GM10248 (cell line): ENCODE measurements around the gene MALRD1.

Source experiments
- CTCF ChIA-PET: fragments of 300-600 bp; sonication (Branson Sonifier 250); formaldehyde crosslinking; extraction: SDS; loops from one replicate; lab custom pipeline; 2021; ENCODE audit warnings: antibody characterized with exemption; lab: Yijun Ruan, JAX
- POLR2A ChIA-PET: fragments of 350-650 bp; sonication (Branson Sonifier 250); formaldehyde crosslinking; extraction: SDS; loops from one replicate; lab custom pipeline; 2020; ENCODE audit warnings: antibody characterized with exemption; lab: Yijun Ruan, JAX
- DNase-seq: peaks from one replicate; pipeline ENCODE4 v3.0.0; 2012; ENCODE audit errors: extremely low spot score
- CTCF ChIP-seq: IDR thresholded peaks from 2 replicates; pipeline ENCODE4 v1.5.1; 2012; ENCODE audit warnings: mild to moderate bottlenecking, low read depth; ENCODE audit errors: extremely low read depth, missing control alignments, control extremely low read depth

MALRD1 gene

GRCh38 chr10:19651549-19651948 is 602.9 kb downstream of the MALRD1 start:
- ChIA-PET POLR2A (no interaction called here), CTCF (no interaction called here)
- DNase-seq: no peak
- no peak for TF ChIP-seq CTCF

GRCh38 chr10:19652750-19653149 is 604.1 kb downstream of the MALRD1 start:
- ChIA-PET POLR2A (no interaction called here), CTCF (interaction anchor here (0.9 kb wide), 1 partner anchor 24 kb away, joined by 3 read pairs; no protein-coding TSS in a partner anchor)
- DNase-seq: no peak
- TF ChIP-seq CTCF: no peak

GRCh38 chr10:19653931-19654330 is 605.3 kb downstream of the MALRD1 start:
- no peak for TF ChIP-seq CTCF
- POLR2A ChIA-PET: no interaction called here
- DNase-seq: no peak
- CTCF ChIA-PET: no interaction called here

DNA sequence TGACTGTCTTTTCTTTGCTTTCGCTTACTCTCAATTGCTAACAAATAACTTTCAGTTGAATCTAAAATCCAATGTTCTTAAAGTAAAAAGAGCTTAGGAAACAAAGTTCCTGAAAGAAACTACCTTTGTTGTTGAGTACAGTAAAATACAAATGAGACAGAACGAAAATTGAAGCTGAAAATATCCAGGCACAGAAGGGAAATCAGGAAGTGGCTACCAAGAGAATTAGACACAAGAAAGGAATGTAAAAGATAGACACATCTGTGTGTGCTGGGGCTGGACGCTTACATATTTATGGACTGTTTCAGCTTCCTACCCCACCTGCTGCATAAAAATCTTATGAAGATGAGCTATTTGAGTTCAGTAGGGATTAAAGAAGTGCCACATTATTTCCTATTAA is 606.0 kb downstream of the MALRD1 start:
- POLR2A ChIA-PET: no interaction called here

GRCh38 chr10:19656420-19657042 is 607.9 kb downstream of the MALRD1 start:
- DNase-seq: no peak
- CTCF ChIA-PET: no interaction called here
- TF ChIP-seq CTCF: no peak
- POLR2A ChIA-PET: no interaction called here

More for the DNA sequence above, 606.0 kb downstream of the MALRD1 start:
- CTCF ChIA-PET: no interaction called here
- no peak for TF ChIP-seq CTCF
- DNase-seq: no peak

DNA sequence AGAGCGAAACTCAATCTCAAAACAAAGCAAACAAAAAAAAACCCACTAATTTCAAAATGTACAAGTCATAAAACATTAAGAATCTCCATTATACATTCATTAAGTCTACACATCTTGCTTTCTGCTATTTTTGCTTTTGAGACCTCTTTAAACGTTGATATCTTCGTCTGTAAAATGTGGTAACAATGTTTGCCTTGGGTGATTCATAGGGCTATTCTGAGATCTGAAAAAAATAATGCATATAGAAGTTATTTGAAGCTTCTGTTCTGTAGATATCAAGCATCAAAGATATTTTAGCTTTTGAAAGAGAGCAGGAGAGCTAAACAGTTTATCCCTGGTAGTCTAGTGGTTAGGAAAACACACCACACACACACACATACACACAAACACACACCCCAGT is 609.5 kb downstream of the MALRD1 start:
- ChIA-PET POLR2A (no interaction called here), CTCF (interaction anchor here (1.2 kb wide), 1 partner anchor 9 kb away, joined by 3 read pairs; no protein-coding TSS in a partner anchor)
- DNase-seq: no peak
- no peak for TF ChIP-seq CTCF
